IMR-90 (cell line): Measurements from ENCODE around the gene TMPRSS11A. TPM values are rescaled to one million over a fixed set of nuclear protein-coding genes. Genes with fewer than 3 reads are reported as not detected.

Experiments used
- ATAC-seq: fragments of 200-7000 bp; cut with Tn5 transposase; 2 replicates; pipeline ENCODE4 v1.9.1; 2020; ENCODE audit warnings: low read depth, mild to moderate bottlenecking, moderate library complexity
- BruUV-seq: library from RNA; stranded (reverse); fragments of 400-500 nt; replicated peaks from 2 replicates; lab custom pipeline; 2021; lab: Mats Ljungman, UMichigan
- CTCF ChIA-PET: fragments of 300-600 bp; formaldehyde crosslinking; extraction: SDS; loops from one replicate; lab custom pipeline; 2021; ENCODE audit warnings: antibody characterized with exemption; lab: Yijun Ruan, JAX
- POLR2A ChIA-PET: fragments of 300-600 bp; sonication (Branson Sonifier 250); formaldehyde crosslinking; loops from one replicate; lab custom pipeline; 2022; ENCODE audit warnings: antibody characterized with exemption; ENCODE audit not compliant: unreplicated experiment; lab: Charles Lee
- DNase-seq: peaks from one replicate; pipeline ENCODE4 v3.0.0; 2013
- H2AFZ ChIP-seq: replicated peaks from 2 replicates; pipeline ENCODE3; 2013; ENCODE audit warnings: low read length, mild to moderate bottlenecking; ENCODE audit not compliant: poor library complexity
- H2AK5ac ChIP-seq: 2 replicates; pipeline ENCODE4 v1.6.1; 2013; ENCODE audit warnings: low read depth, low read length, inconsistent platforms
- H2AK9ac ChIP-seq: replicated peaks from 2 replicates; pipeline ENCODE3; 2013; ENCODE audit warnings: mild to moderate bottlenecking, low read depth, low read length, moderate library complexity; ENCODE audit not compliant: poor library complexity
- H2BK120ac ChIP-seq: 2 replicates; pipeline ENCODE4 v1.6.1; 2013; ENCODE audit warnings: low read depth, low read length, inconsistent platforms
- H2BK15ac ChIP-seq: 3 replicates; pipeline ENCODE4 v1.6.1; 2013; ENCODE audit warnings: low read depth, low read length, inconsistent platforms
- H2BK20ac ChIP-seq: 2 replicates; pipeline ENCODE4 v1.6.1; 2013; ENCODE audit warnings: low read depth, mild to moderate bottlenecking, inconsistent platforms, low read length, moderate library complexity
- H2BK5ac ChIP-seq: 2 replicates; pipeline ENCODE4 v1.6.1; 2013; ENCODE audit warnings: mild to moderate bottlenecking, low read depth, low read length, inconsistent platforms; ENCODE audit not compliant: poor library complexity, severe bottlenecking
- H3K14ac ChIP-seq: replicated peaks from 2 replicates; pipeline ENCODE4 v1.6.1; 2013; ENCODE audit warnings: low read depth, low read length, inconsistent platforms
- H3K18ac ChIP-seq: 2 replicates; pipeline ENCODE4 v1.6.1; 2013; ENCODE audit warnings: low read depth, low read length, control low read depth
- H3K23ac ChIP-seq: 2 replicates; pipeline ENCODE4 v1.6.1; 2013; ENCODE audit warnings: low read depth, low read length, inconsistent platforms
- H3K27ac ChIP-seq: 2 replicates; pipeline ENCODE4 v1.5.1; 2013; ENCODE audit warnings: mild to moderate bottlenecking, control low read depth, low read length; ENCODE audit not compliant: insufficient read depth
- H3K27me3 ChIP-seq: 2 replicates; pipeline ENCODE4 v1.6.1; 2013; ENCODE audit warnings: low read length; ENCODE audit not compliant: control insufficient read depth, insufficient read depth
- H3K36me3 ChIP-seq: 2 replicates; pipeline ENCODE4 v1.6.1; 2013; ENCODE audit warnings: low read length, mixed read lengths; ENCODE audit not compliant: control insufficient read depth, insufficient read depth
- H3K4ac ChIP-seq: 2 replicates; pipeline ENCODE4 v1.6.1; 2013; ENCODE audit warnings: low read depth, low read length, inconsistent platforms
- H3K4me1 ChIP-seq: 2 replicates; pipeline ENCODE4 v1.6.1; 2013; ENCODE audit warnings: low read length, mixed read lengths; ENCODE audit not compliant: control insufficient read depth, insufficient read depth
- H3K4me2 ChIP-seq: 2 replicates; pipeline ENCODE4 v1.6.1; 2013; ENCODE audit warnings: low read depth, mild to moderate bottlenecking, control low read depth, low read length, moderate library complexity
- H3K4me3 ChIP-seq: 2 replicates; pipeline ENCODE4 v1.5.1; 2013; ENCODE audit warnings: low read depth, mild to moderate bottlenecking, control low read depth, low read length, moderate library complexity; ENCODE audit not compliant: insufficient read depth
- H3K56ac ChIP-seq: 2 replicates; pipeline ENCODE4 v1.6.1; 2013; ENCODE audit warnings: low read length, inconsistent platforms; ENCODE audit not compliant: insufficient read depth; ENCODE audit errors: extremely low read depth
- H3K79me1 ChIP-seq, 2 experiments: 2 replicates each; pipeline ENCODE4 v1.6.1; 2013; ENCODE audit warnings: low read length in 2 of 2, inconsistent platforms in 1 of 2, low read depth in 1 of 2
- H3K9ac ChIP-seq: 2 replicates; pipeline ENCODE4 v1.6.1; 2013; ENCODE audit warnings: low read depth, low read length, control low read depth
- H3K9me1 ChIP-seq: 2 replicates; pipeline ENCODE4 v1.6.1; 2013; ENCODE audit warnings: low read length, inconsistent platforms; ENCODE audit not compliant: insufficient read depth
- H3K9me3 ChIP-seq: 2 replicates; pipeline ENCODE4 v1.6.1; 2013; ENCODE audit warnings: low read length; ENCODE audit not compliant: control insufficient read depth, insufficient read depth
- H4K20me1 ChIP-seq: 2 replicates; pipeline ENCODE4 v1.6.1; 2013; ENCODE audit warnings: low read length, inconsistent platforms; ENCODE audit not compliant: insufficient read depth
- H4K5ac ChIP-seq: 2 replicates; pipeline ENCODE4 v1.6.1; 2013; ENCODE audit warnings: mild to moderate bottlenecking, low read depth, low read length, control low read depth
- H4K8ac ChIP-seq, 2 experiments: 2 replicates each; pipeline ENCODE4 v1.6.1; 2013; ENCODE audit warnings: low read depth in 2 of 2, low read length in 2 of 2, control low read depth in 1 of 2, inconsistent platforms in 1 of 2
- H4K91ac ChIP-seq: 2 replicates; pipeline ENCODE4 v1.6.1; 2013; ENCODE audit warnings: low read depth, low read length, inconsistent platforms; ENCODE audit not compliant: insufficient read depth
- CEBPB ChIP-seq: IDR thresholded peaks from 2 replicates; pipeline ENCODE4 v1.6.1; 2012; ENCODE audit warnings: low read depth, low read length, improper control_type of control experiment
- CTCF ChIP-seq: conservative IDR thresholded peaks from 2 replicates; pipeline ENCODE4 v1.5.1; 2012; ENCODE audit warnings: mild to moderate bottlenecking, low read depth, low read length, improper control_type of control experiment
- ELK1 ChIP-seq: fragments of 150-350 bp; IDR thresholded peaks from 2 replicates; pipeline ENCODE4 v1.6.1; 2016; ENCODE audit warnings: low read depth, mild to moderate bottlenecking, low read length, moderate library complexity, borderline replicate concordance
- FOS ChIP-seq: fragments of 150-350 bp; IDR thresholded peaks from 2 replicates; pipeline ENCODE4 v1.6.1; 2016; ENCODE audit warnings: low read depth, low read length
- MAZ ChIP-seq: IDR thresholded peaks from 2 replicates; pipeline ENCODE4 v1.6.1; 2012; ENCODE audit warnings: low read depth, mild to moderate bottlenecking, low read length, improper control_type of control experiment, moderate library complexity, borderline replicate concordance
- MXI1 ChIP-seq: IDR thresholded peaks from 2 replicates; pipeline ENCODE4 v1.6.1; 2012; ENCODE audit warnings: low read depth, mild to moderate bottlenecking, low read length, moderate library complexity, borderline replicate concordance
- NFE2L2 ChIP-seq: fragments of 150-350 bp; IDR thresholded peaks from 2 replicates; pipeline ENCODE4 v1.6.1; 2016; ENCODE audit warnings: low read depth, mild to moderate bottlenecking, low read length
- POLR2A ChIP-seq: IDR thresholded peaks from 2 replicates; pipeline ENCODE4 v1.6.1; 2012; ENCODE audit warnings: mild to moderate bottlenecking, low read depth, low read length
- RAD21 ChIP-seq: IDR thresholded peaks from 2 replicates; pipeline ENCODE4 v1.6.1; 2012; ENCODE audit warnings: low read length, improper control_type of control experiment
- RCOR1 ChIP-seq: IDR thresholded peaks from 2 replicates; pipeline ENCODE4 v1.6.1; 2012; ENCODE audit warnings: mild to moderate bottlenecking, low read length, improper control_type of control experiment; ENCODE audit not compliant: insufficient replicate concordance
- RFX5 ChIP-seq: IDR thresholded peaks from 2 replicates; pipeline ENCODE4 v1.8.0; 2012; ENCODE audit warnings: low read depth, mild to moderate bottlenecking, low read length, moderate library complexity
- USF2 ChIP-seq: fragments of 150-350 bp; IDR thresholded peaks from 2 replicates; pipeline ENCODE4 v1.6.1; 2017; ENCODE audit warnings: mild to moderate bottlenecking, antibody characterized with exemption, low read length, low read depth
- WGBS, 2 experiments: methylation state at CpG; one replicate each; pipeline versions ENCODE4 v1.1.5 to v1.1.7; 2013; ENCODE audit warnings: missing lambda C conversion rate in 2 of 2; ENCODE audit not compliant: insufficient read length in 1 of 2; ENCODE audit errors: extremely low coverage in 2 of 2; 5-methylcytosine and 5-hydroxymethylcytosine counted together
- dilution Hi-C: fragments of 300-500 bp; cut with HindIII; formaldehyde crosslinking; loops from one replicate; pipeline ENCODE4 v1.14.3; 2018; ENCODE audit warnings: low sequenced_read_pairs; ENCODE audit not compliant: unreplicated experiment
- in situ Hi-C: fragments of 300-500 bp; cut with MboI; formaldehyde crosslinking; loops from 3 replicates; pipeline ENCODE4 v1.14.3; 2019; ENCODE audit warnings: low sequenced_read_pairs, inconsistent platforms, mixed read lengths
- intact Hi-C: fragments of 100-400 bp; cut with micrococcal nuclease; formaldehyde crosslinking; loops from 2 replicates; pipeline ENCODE4 v1.10.0; 2022
- polyA plus RNA-seq, 3 experiments: library from polyadenylated mRNA; depleted of rRNA; stranded (reverse); fragments of >200 nt; gene quantifications; 2 replicates each; pipeline ENCODE4 v1.2.3, GENCODE V29; 2012; ENCODE audit warnings: low replicate concordance in 1 of 3
- total RNA-seq: library from RNA; depleted of rRNA; stranded (reverse); fragments of >200 nt; gene quantifications from 2 replicates; pipeline ENCODE4 v1.2.3, GENCODE V29; 2012

Gene TMPRSS11A
- total and polyA plus RNA-seq, 2 of the 4 experiments (the other 2 are of a cell fraction) = not detected

- H2BK5ac ChIP-seq = no peak overlapping the region
- H3K79me1 ChIP-seq = no peaks in the 10 kb centered on the region
- H3K4me1 ChIP-seq = peaks cover 2% of the 10 kb centered on the region; the same call in 1 of the 2 replicates
- in situ Hi-C loops (no loop called here), dilution Hi-C loops (no loop called here), intact Hi-C loops (no loop called here)
- no peak overlapping the region for H2AK5ac ChIP-seq
- no peak overlapping the region for H3K9ac ChIP-seq
- no peak overlapping the region for H3K4me2 ChIP-seq
- ATAC-seq (no peak), DNase-seq (no peak)
- H4K5ac ChIP-seq = no peak overlapping the region
- no peak overlapping the region for H2AK9ac ChIP-seq
- H3K36me3 ChIP-seq = no peaks in the 10 kb centered on the region
- no peak overlapping the region for H2BK20ac ChIP-seq
- no peak overlapping the region for H3K56ac ChIP-seq
- H3K14ac ChIP-seq = no peak overlapping the region
- POLR2A ChIA-PET = interaction anchor here (0.6 kb wide), 1 partner anchor 262 kb away, joined by 3 read pairs; no protein-coding TSS in a partner anchor
- no peak overlapping the region for H3K4ac ChIP-seq
- CTCF ChIA-PET = no interaction called here
- H4K8ac ChIP-seq = no peak overlapping the region
- no peak overlapping the region for H2BK15ac ChIP-seq
- BruUV-seq = no TSS peak
- no peaks in the 10 kb centered on the region for H3K9me1 ChIP-seq
- no peaks in the 10 kb centered on the region for H3K9me3 ChIP-seq
- H3K18ac ChIP-seq = no peak overlapping the region
- H2BK120ac ChIP-seq = no peak overlapping the region; the same call in 1 of the 2 replicates
- TF ChIP-seq RFX5 = no peak
- no peak for TF ChIP-seq MAZ
- TF ChIP-seq RCOR1 = no peak
- no peak for TF ChIP-seq USF2
- no peak for TF ChIP-seq CTCF
- no peak for TF ChIP-seq MXI1
- no peak for TF ChIP-seq RAD21
- TF ChIP-seq POLR2A = no peak
- TF ChIP-seq CEBPB = no peak
- no peak for TF ChIP-seq NFE2L2
- TF ChIP-seq FOS = no peak
- TF ChIP-seq ELK1 = no peak
- H2AFZ ChIP-seq = no peak overlapping the region
- no peak overlapping the region for H3K27ac ChIP-seq
- H3K23ac ChIP-seq = no peak overlapping the region
- H3K27me3 ChIP-seq = no peaks in the 10 kb centered on the region
- H3K4me3 ChIP-seq = no peak overlapping the region
- no peak overlapping the region for H4K91ac ChIP-seq
- WGBS, 2 experiments = no CpG with 5 or more reads among the region's 5 CpGs
- no peaks in the 10 kb centered on the region for H4K20me1 ChIP-seq
These were observed 79.8 kb downstream of the TMPRSS11A start for GRCh38 chr4:67883458-67883857.
